Endothelial cell of umbilical vein (primary cell): Measurements from ENCODE around the gene TMEM208. TPM values are rescaled to one million over a fixed set of nuclear protein-coding genes. Genes with fewer than 3 reads are reported as not detected.

ENCODE experiments used
- BruUV-seq: library from RNA; stranded (reverse); fragments of 400-500 nt; replicated peaks from 2 replicates; lab custom pipeline; 2021; lab: Mats Ljungman, UMichigan
- CTCF ChIA-PET: fragments of 300-600, 350-600 bp; sonication (Branson Sonifier 250); formaldehyde crosslinking; loops from one replicate; lab custom pipeline; 2021; ENCODE audit warnings: antibody characterized with exemption, inconsistent platforms; lab: Charles Lee
- POLR2A ChIA-PET: fragments of 300-600, 350-600 bp; sonication (Branson Sonifier 250); formaldehyde crosslinking; loops from one replicate; lab custom pipeline; 2021; ENCODE audit warnings: antibody characterized with exemption, inconsistent platforms; lab: Charles Lee
- DNase-seq: peaks from one replicate; pipeline ENCODE4 v3.0.0-alpha.2; 2011; ENCODE audit warnings: low read depth, low spot score
- FAIRE-seq: peaks from 2 replicates; lab custom pipeline; 2011; peaks lifted over from hg19 to GRCh38; lab: Jason Lieb, UNC
- H2AFZ ChIP-seq: 2 replicates; pipeline ENCODE4 v1.6.0; 2012; ENCODE audit warnings: low read depth, low read length, control low read depth, inconsistent platforms
- H3K27ac ChIP-seq: 2 replicates; pipeline ENCODE4 v1.5.1; 2011; ENCODE audit warnings: low read depth, mild to moderate bottlenecking, control low read depth, low read length, moderate library complexity; ENCODE audit not compliant: insufficient read depth
- H3K27me3 ChIP-seq, 2 experiments: 2 replicates each; pipeline versions ENCODE4 v1.6.0 to v1.6.1; 2011; ENCODE audit warnings: low read length in 2 of 2, mixed read lengths in 1 of 2; ENCODE audit not compliant: control insufficient read depth in 2 of 2, insufficient read depth in 2 of 2
- H3K36me3 ChIP-seq, 2 experiments: 2 replicates in 1 of 2; 3 replicates in 1 of 2; pipeline ENCODE4 v1.5.1; 2011; ENCODE audit warnings: low read length in 2 of 2, mild to moderate bottlenecking in 1 of 2, moderate library complexity in 1 of 2; ENCODE audit not compliant: control insufficient read depth in 2 of 2, insufficient read depth in 2 of 2; ENCODE audit errors: extremely low read depth in 1 of 2
- H3K4me1 ChIP-seq: 3 replicates; pipeline ENCODE4 v1.5.1; 2011; ENCODE audit warnings: mild to moderate bottlenecking, low read length; ENCODE audit not compliant: control insufficient read depth, insufficient read depth; ENCODE audit errors: extremely low read depth
- H3K4me2 ChIP-seq: 2 replicates; pipeline ENCODE4 v1.6.1; 2011; ENCODE audit warnings: low read length, control low read depth, mixed read lengths; ENCODE audit not compliant: insufficient read depth
- H3K4me3 ChIP-seq, 3 experiments: fragments of 200-600 bp in 1 of 3; sonication (generic), shearing (Covaris generic) in 1 of 3; replicated peaks in 1 of 3; 2 replicates each; pipeline ENCODE4 v1.5.1; 2011 to 2016; ENCODE audit warnings: control low read depth in 3 of 3, low read length in 3 of 3, mild to moderate bottlenecking in 2 of 3, inconsistent platforms in 1 of 3, low read depth in 1 of 3, moderate library complexity in 1 of 3; ENCODE audit not compliant: insufficient read depth in 1 of 3
- H3K79me2 ChIP-seq: 2 replicates; pipeline ENCODE4 v1.6.0; 2012; ENCODE audit warnings: low read length, inconsistent platforms; ENCODE audit not compliant: control insufficient read depth, insufficient read depth
- H3K9ac ChIP-seq: replicated peaks from 2 replicates; pipeline ENCODE3; 2011; ENCODE audit warnings: low read length, control low read depth; ENCODE audit not compliant: insufficient read depth; ENCODE audit errors: extremely low read depth
- H3K9me1 ChIP-seq: replicated peaks from 3 replicates; pipeline ENCODE4 v1.6.0; 2011; ENCODE audit warnings: mild to moderate bottlenecking, low read length; ENCODE audit not compliant: control insufficient read depth, insufficient read depth; ENCODE audit errors: extremely low read depth
- H3K9me3 ChIP-seq: replicated peaks from 2 replicates; pipeline ENCODE4 v1.5.1; 2012; ENCODE audit warnings: low read length, inconsistent platforms; ENCODE audit not compliant: control insufficient read depth, insufficient read depth
- H4K20me1 ChIP-seq: replicated peaks from 2 replicates; pipeline ENCODE3; 2011; ENCODE audit warnings: mild to moderate bottlenecking, low read length; ENCODE audit not compliant: control insufficient read depth, insufficient read depth; ENCODE audit errors: extremely low read depth
- EZH2 ChIP-seq: IDR thresholded peaks from 2 replicates; pipeline ENCODE4 v1.6.1; 2012; ENCODE audit warnings: borderline replicate concordance, low read depth, mild to moderate bottlenecking, moderate library complexity, low read length, inconsistent platforms; ENCODE audit not compliant: severe bottlenecking
- FOS ChIP-seq: IDR thresholded peaks from 2 replicates; pipeline ENCODE4 v1.6.1; 2011; ENCODE audit warnings: mild to moderate bottlenecking, low read length, moderate library complexity, borderline replicate concordance; ENCODE audit not compliant: insufficient read depth
- GATA2 ChIP-seq: IDR thresholded peaks from 2 replicates; pipeline ENCODE4 v1.7.0; 2011; ENCODE audit warnings: low read depth, mild to moderate bottlenecking, moderate library complexity, mixed read lengths, low read length; ENCODE audit not compliant: insufficient read length, insufficient read depth
- JUN ChIP-seq: IDR thresholded peaks from 2 replicates; pipeline ENCODE4 v1.6.1; 2011; ENCODE audit warnings: borderline replicate concordance, low read depth; ENCODE audit not compliant: insufficient read length, insufficient read depth
- MYC ChIP-seq: IDR thresholded peaks from one replicate; pipeline ENCODE4 v1.6.1; 2011; ENCODE audit warnings: mild to moderate bottlenecking, low read depth, low read length
- POLR2A ChIP-seq: IDR thresholded peaks from 2 replicates; pipeline ENCODE4 v1.6.1; 2012; ENCODE audit warnings: low read depth, mild to moderate bottlenecking, control low read depth, low read length
- POLR2AphosphoS5 ChIP-seq: IDR thresholded peaks from 2 replicates; pipeline ENCODE4 v1.6.1; 2012; ENCODE audit warnings: low read depth, mild to moderate bottlenecking, control low read depth, low read length, moderate library complexity; ENCODE audit not compliant: insufficient read depth
- dilution Hi-C: fragments of 300-500 bp; cut with MboI; formaldehyde crosslinking; loops from one replicate; pipeline ENCODE4 v1.15.0; 2019; ENCODE audit warnings: low sequenced_read_pairs; ENCODE audit not compliant: extremely low pct_ligation_motif_present
- intact Hi-C: fragments of 100-400 bp; cut with micrococcal nuclease; formaldehyde crosslinking; loops from one replicate; pipeline ENCODE4 v1.10.0; 2022
- polyA plus RNA-seq, 4 experiments: library from polyadenylated mRNA; depleted of rRNA in 3 of 4; stranded (reverse) in 3 of 4; unstranded in 1 of 4; fragments of >200 nt; gene quantifications; 2 replicates each; pipeline versions ENCODE4 v1.2.1 to v1.2.3, GENCODE V29; 2011 to 2012; ENCODE audit warnings: missing spikeins in 1 of 4
- total RNA-seq: library from RNA; stranded (reverse); gene quantifications from 2 replicates; pipeline ENCODE4 v1.2.3, GENCODE V29; 2021
- TF ChIP-seq, protein P1 (sequence below), 2 donors: IDR thresholded peaks; 1 replicate in 1 of 2; 2 replicates in 1 of 2; pipeline ENCODE4 v1.5.1; 2011; ENCODE audit warnings: low read length in 2 of 2, mild to moderate bottlenecking in 2 of 2, moderate library complexity in 2 of 2, control low read depth in 1 of 2, inconsistent platforms in 1 of 2, low read depth in 1 of 2; ENCODE audit not compliant: insufficient read depth in 1 of 2; ENCODE audit errors: extremely low read depth in 1 of 2
- TF ChIP-seq, protein P2 (sequence below): IDR thresholded peaks from 2 replicates; pipeline ENCODE4 v1.6.1; 2011; ENCODE audit not compliant: insufficient read depth, insufficient read length

TMEM208 gene
- total and polyA plus RNA-seq, 2 donors (not counting 3 experiments of a cell fraction or from before 2014, with no cell fraction given): 35.3 to 94.0 TPM

DNA sequence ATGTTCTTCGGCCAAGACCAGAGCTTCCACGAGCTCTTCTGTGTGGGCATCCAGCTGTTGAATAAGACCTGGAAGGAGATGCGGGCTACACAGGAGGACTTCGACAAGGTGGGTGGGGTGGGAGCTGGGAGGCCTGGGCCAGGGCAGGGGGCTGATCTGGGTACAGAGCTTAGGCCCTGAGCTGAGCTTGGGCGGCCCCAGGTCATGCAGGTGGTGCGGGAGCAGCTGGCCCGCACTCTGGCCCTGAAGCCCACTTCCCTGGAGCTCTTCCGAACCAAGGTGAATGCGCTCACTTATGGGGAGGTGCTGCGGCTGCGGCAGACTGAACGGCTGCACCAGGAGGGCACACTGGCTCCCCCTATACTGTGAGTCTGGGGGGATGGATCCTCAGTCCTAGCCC is 24.5 kb upstream of the TMEM208 start:
- no peaks in the 10 kb centered on the region for H3K79me2 ChIP-seq
- H3K4me3 ChIP-seq: no peak overlapping the region
- ChIA-PET POLR2A (interaction anchor here (0.6 kb wide), 1 partner anchor 56 kb away, joined by 3 read pairs; no protein-coding TSS in a partner anchor), CTCF (interaction anchor here (0.9 to 1.6 kb wide), 3 partner anchors 10 to 47 kb away, joined by 3 to 6 read pairs (median 5); partner anchors contain the start of gene E2F4)
- FAIRE-seq (no peak), DNase-seq (no peak)
- H3K27ac ChIP-seq: no peak overlapping the region
- no peaks in the 10 kb centered on the region for H3K9me1 ChIP-seq
- H3K9me3 ChIP-seq: no peaks in the 10 kb centered on the region
- no peak overlapping the region for H3K9ac ChIP-seq
- peaks cover 2 to 43% of the 10 kb centered on the region in 2 experiments for H3K36me3 ChIP-seq
- intact Hi-C loops: no loop called here
- TF ChIP-seq EZH2 (no peak), POLR2AphosphoS5 (no peak), GATA2 (no peak), JUN (no peak), POLR2A (no peak), FOS (no peak), MYC (no peak)
- TF ChIP-seq, protein P1, sequence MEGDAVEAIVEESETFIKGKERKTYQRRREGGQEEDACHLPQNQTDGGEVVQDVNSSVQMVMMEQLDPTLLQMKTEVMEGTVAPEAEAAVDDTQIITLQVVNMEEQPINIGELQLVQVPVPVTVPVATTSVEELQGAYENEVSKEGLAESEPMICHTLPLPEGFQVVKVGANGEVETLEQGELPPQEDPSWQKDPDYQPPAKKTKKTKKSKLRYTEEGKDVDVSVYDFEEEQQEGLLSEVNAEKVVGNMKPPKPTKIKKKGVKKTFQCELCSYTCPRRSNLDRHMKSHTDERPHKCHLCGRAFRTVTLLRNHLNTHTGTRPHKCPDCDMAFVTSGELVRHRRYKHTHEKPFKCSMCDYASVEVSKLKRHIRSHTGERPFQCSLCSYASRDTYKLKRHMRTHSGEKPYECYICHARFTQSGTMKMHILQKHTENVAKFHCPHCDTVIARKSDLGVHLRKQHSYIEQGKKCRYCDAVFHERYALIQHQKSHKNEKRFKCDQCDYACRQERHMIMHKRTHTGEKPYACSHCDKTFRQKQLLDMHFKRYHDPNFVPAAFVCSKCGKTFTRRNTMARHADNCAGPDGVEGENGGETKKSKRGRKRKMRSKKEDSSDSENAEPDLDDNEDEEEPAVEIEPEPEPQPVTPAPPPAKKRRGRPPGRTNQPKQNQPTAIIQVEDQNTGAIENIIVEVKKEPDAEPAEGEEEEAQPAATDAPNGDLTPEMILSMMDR (IDR thresholded peaks at IDR 0.05; ENCODE audit: extremely low read depth in 1 of 2, insufficient read depth in 1 of 2, low read depth in 1 of 2, low read length in 2 of 2): no peak
- TF ChIP-seq, protein P2, sequence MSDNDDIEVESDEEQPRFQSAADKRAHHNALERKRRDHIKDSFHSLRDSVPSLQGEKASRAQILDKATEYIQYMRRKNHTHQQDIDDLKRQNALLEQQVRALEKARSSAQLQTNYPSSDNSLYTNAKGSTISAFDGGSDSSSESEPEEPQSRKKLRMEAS: no peak
- no peaks in the 10 kb centered on the region for H4K20me1 ChIP-seq
- no TSS peak for BruUV-seq
- H2AFZ ChIP-seq: no peak overlapping the region
- dilution Hi-C loops: no loop called here
- peaks cover 2% of the 10 kb centered on the region for H3K4me1 ChIP-seq
- H3K27me3 ChIP-seq: no peaks in the 10 kb centered on the region
- H3K4me2 ChIP-seq: no peak overlapping the region
